Spleen (tissue), 11 donors: ENCODE data around the gene CKLF. TPM values are rescaled to one million over a fixed set of nuclear protein-coding genes. Genes with fewer than 3 reads are reported as not detected.

Experiments used
- DNase-seq: peaks from one replicate; pipeline ENCODE4 v3.0.0-alpha.2; 2020
- H3K27ac ChIP-seq, 8 donors: fragments of 200-600 bp; sonication (generic) in 7 of 8; 1 replicate in 4 of 8; 2 replicates in 4 of 8; pipeline versions ENCODE4 v1.5.0 to v1.8.0; 2016 to 2021; ENCODE audit warnings: inconsistent platforms in 4 of 8, mild to moderate bottlenecking in 4 of 8, moderate library complexity in 1 of 8
- H3K27me3 ChIP-seq, 7 donors: fragments of 200-600 bp; sonication (generic) in 6 of 7; replicated peaks in 1 of 7; 1 replicate in 4 of 7; 2 replicates in 3 of 7; pipeline versions ENCODE4 v1.5.0 to v1.8.0; 2016 to 2021; ENCODE audit warnings: inconsistent platforms in 3 of 7, mild to moderate bottlenecking in 1 of 7
- H3K36me3 ChIP-seq, 6 donors: fragments of 200-600 bp; sonication (generic) in 5 of 6; 1 replicate in 4 of 6; 2 replicates in 2 of 6; pipeline versions ENCODE4 v1.5.0 to v1.8.0; 2016 to 2021; ENCODE audit warnings: inconsistent platforms in 2 of 6
- H3K4me1 ChIP-seq, 6 donors: fragments of 200-600 bp; sonication (generic) in 5 of 6; 1 replicate in 3 of 6; 2 replicates in 3 of 6; pipeline versions ENCODE4 v1.5.0 to v1.8.0; 2016 to 2021; ENCODE audit warnings: inconsistent platforms in 3 of 6
- H3K4me3 ChIP-seq, 8 donors: fragments of 200-600 bp; sonication (generic) in 7 of 8; 1 replicate in 4 of 8; 2 replicates in 4 of 8; pipeline versions ENCODE4 v1.5.0 to v1.8.0; 2016 to 2021; ENCODE audit warnings: inconsistent platforms in 4 of 8, mild to moderate bottlenecking in 4 of 8, moderate library complexity in 2 of 8
- H3K9me3 ChIP-seq, 8 donors: fragments of 200-600 bp; sonication (generic) in 7 of 8; 1 replicate in 4 of 8; 2 replicates in 4 of 8; pipeline versions ENCODE4 v1.5.0 to v1.8.0; 2016 to 2021; ENCODE audit warnings: inconsistent platforms in 4 of 8
- CTCF ChIP-seq, 11 experiments: fragments of 200-600 bp in 7 of 11; fragments of 450-650 bp in 4 of 11; sonication (generic) in 4 of 11; IDR thresholded peaks in 8 of 11; conservative IDR thresholded peaks in 3 of 11; 1 replicate in 7 of 11; 2 replicates in 4 of 11; pipeline versions ENCODE4 v1.4.0 to v1.8.0; 2016 to 2021; ENCODE audit warnings: antibody characterized with exemption in 11 of 11, inconsistent platforms in 4 of 11, mild to moderate bottlenecking in 1 of 11
- POLR2A ChIP-seq, 3 donors: fragments of 450-650 bp; IDR thresholded peaks; one replicate each; pipeline ENCODE4 v1.5.1; 2017; ENCODE audit warnings: antibody characterized with exemption in 3 of 3, mild to moderate bottlenecking in 1 of 3
- POLR2AphosphoS5 ChIP-seq, 3 donors: sonication (generic); formaldehyde crosslinking; IDR thresholded peaks; one replicate each; pipeline ENCODE4 v1.5.1; 2017; ENCODE audit warnings: antibody characterized with exemption in 3 of 3
- WGBS, 5 donors: extraction: QIAGEN DNeasy Blood & Tissue Kit in 3 of 5; methylation state at CpG; one replicate each; pipeline versions ENCODE4 v1.1.5 to v1.1.7; 2013 to 2018; 5-methylcytosine and 5-hydroxymethylcytosine counted together
- intact Hi-C: fragments of 100-400 bp; cut with DNase I; formaldehyde crosslinking; loops from one replicate; pipeline ENCODE4 v1.15.0; 2023; ENCODE audit warnings: low total_unique reads
- polyA plus RNA-seq, 3 donors: library from polyadenylated mRNA; stranded (reverse); fragments of 200-250 nt; gene quantifications; one replicate each; pipeline ENCODE4 v1.2.1, GENCODE V29; 2013
- total RNA-seq, 7 donors: library from RNA; depleted of rRNA in 3 of 7; stranded (reverse); fragments of >200 nt in 3 of 7; fragmentation: NEBNext Ultra II Directional in 4 of 7; extraction: Animal tissue kit (Norgen Biotek cat#: 25700) in 4 of 7; gene quantifications; one replicate each; pipeline versions ENCODE4 v1.1.0 to v1.2.1, GENCODE V29; 2016 to 2021
- donor health status: healthy with polysubstance abuse.
- donor health status: DM: no; HTN: no; CAD: no; lungs with moderate emphysema.
- donor health status: DM: no; HTN: no; CAD: no.
- donor health status: Bipolar disorder and iron deficiency.
- donor health status: healthy.
- donor health status: DM: no; HTN: no; CAD: no.
- donor health status: DM: yes; HTN: yes; CAD: no.

The CKLF gene
- total and polyA plus RNA-seq, 10 donors: 61.9 to 132 (median 75.4) TPM

DNA sequence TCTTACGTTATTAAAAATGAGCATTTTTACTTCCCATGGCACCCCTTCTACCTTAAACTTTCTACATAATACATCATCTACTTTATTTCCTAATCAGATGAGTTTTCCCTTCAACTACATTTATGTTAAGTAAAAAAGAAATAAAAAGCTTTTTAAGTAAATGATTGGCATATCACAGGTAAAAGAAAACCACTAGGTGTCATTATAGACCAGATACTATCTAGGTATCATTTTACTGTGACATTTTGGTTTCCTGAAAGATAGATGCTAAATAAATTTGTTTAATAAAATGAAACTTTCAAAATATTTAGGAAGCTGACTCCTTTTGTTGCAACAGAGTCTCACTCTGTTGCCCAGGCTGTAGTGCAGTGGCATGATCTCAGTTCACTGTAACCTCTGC is 10.0 kb downstream of the CKLF start:
- intact Hi-C loops: loop anchor here (5.0 kb wide), 1 partner anchor 75 kb away; no protein-coding TSS in a partner anchor
- no peak for DNase-seq
- TF ChIP-seq CTCF (IDR thresholded peaks at IDR 0.05 in 8 of 11, conservative IDR thresholded peaks at IDR 0.05 in 3 of 11) (peak in 4 of 11 experiments; percentile 21 to 38 (median 28)), POLR2A (IDR thresholded peaks at IDR 0.05) (no peak)
- 62 to 81% (median 73%) methylated on average over 1 of the region's 1 CpG for WGBS, 5 donors
- Histone ChIP-seq H3K4me3 (no peak overlapping the region), H3K27me3 (no peaks in the 10 kb centered on the region), H3K36me3 (peaks cover 0 to 100% (median 50%) of the 10 kb centered on the region in 6 donors), H3K4me1 (peaks cover 5 to 83% (median 47%) of the 10 kb centered on the region in 6 donors), H3K9me3 (no peaks in the 10 kb centered on the region), H3K27ac (peak overlapping the region in 3 of 8 donors; percentile 21 to 59 (median 22))

DNA sequence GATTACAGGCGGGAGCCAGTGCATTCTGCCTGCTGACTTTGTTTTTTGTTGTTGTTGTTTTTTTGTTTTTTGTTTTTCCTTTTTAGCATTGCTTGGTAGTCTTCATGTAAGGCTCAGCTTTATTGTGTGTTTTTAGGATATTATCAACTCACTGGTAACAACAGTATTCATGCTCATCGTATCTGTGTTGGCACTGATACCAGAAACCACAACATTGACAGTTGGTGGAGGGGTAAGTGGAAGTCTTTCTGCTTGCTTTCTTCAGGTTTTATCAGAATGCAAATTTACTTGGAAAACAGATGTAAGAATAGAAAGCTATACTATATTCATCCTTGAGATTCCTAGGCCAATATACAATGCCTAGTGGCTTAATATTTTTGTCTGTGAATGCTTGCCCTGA is 10.6 kb downstream of the CKLF start:
- intact Hi-C loops: loop anchor here (5.0 kb wide), 1 partner anchor 76 kb away; no protein-coding TSS in a partner anchor
- Histone ChIP-seq H3K36me3 (peaks cover 0 to 99% (median 50%) of the 10 kb centered on the region in 6 donors), H3K4me3 (no peak overlapping the region), H3K27ac (peak overlapping the region in 3 of 8 donors; percentile 21 to 59 (median 22)), H3K4me1 (peaks cover 5 to 77% (median 44%) of the 10 kb centered on the region in 6 donors), H3K27me3 (no peaks in the 10 kb centered on the region), H3K9me3 (no peaks in the 10 kb centered on the region)
- TF ChIP-seq POLR2AphosphoS5 (IDR thresholded peaks at IDR 0.05): no peak
- no peak for TF ChIP-seq CTCF (IDR thresholded peaks at IDR 0.05 in 8 of 11, conservative IDR thresholded peaks at IDR 0.05 in 3 of 11)
- TF ChIP-seq POLR2A (IDR thresholded peaks at IDR 0.05): no peak
- 66 to 82% (median 71%) methylated on average over 2 of the region's 2 CpGs for WGBS, 5 donors
- DNase-seq: no peak

- H3K27ac ChIP-seq: peak overlapping the region in 1 of 8 donors; percentile 9
- peaks cover 0 to 92% (median 43%) of the 10 kb centered on the region in 6 donors for H3K36me3 ChIP-seq
- no peak for TF ChIP-seq CTCF (IDR thresholded peaks at IDR 0.05 in 8 of 11, conservative IDR thresholded peaks at IDR 0.05 in 3 of 11)
- TF ChIP-seq POLR2AphosphoS5 (IDR thresholded peaks at IDR 0.05): no peak
- no peak for TF ChIP-seq POLR2A (IDR thresholded peaks at IDR 0.05)
- no peaks in the 10 kb centered on the region for H3K9me3 ChIP-seq
- intact Hi-C loops: loop anchor here (5.0 kb wide), 1 partner anchor 76 kb away; no protein-coding TSS in a partner anchor
- no peaks in the 10 kb centered on the region for H3K27me3 ChIP-seq
- WGBS, 5 donors: 78 to 96% (median 92%) methylated on average over 2 of the region's 2 CpGs
- no peak for DNase-seq
- H3K4me1 ChIP-seq: peaks cover 5 to 69% (median 42%) of the 10 kb centered on the region in 6 donors
- no peak overlapping the region for H3K4me3 ChIP-seq
Measured at GRCh38 chr16:66563574-66564334, 11.4 kb downstream of the CKLF start.
